PFSK-1 (cell line): ENCODE data around the gene TMTC2.
A peak's percentile ranks its signal among the peaks of the same experiment; 100 is the strongest.

Experiments
- FOXP2 ChIP-seq: optimal IDR thresholded peaks from 2 replicates; pipeline ENCODE3; 2011; ENCODE audit warnings: borderline replicate concordance, control low read depth, inconsistent platforms; ENCODE audit not compliant: insufficient read depth; ENCODE audit errors: extremely low read length, extremely low read depth
- POLR2AphosphoS5 ChIP-seq: IDR thresholded peaks from 2 replicates; pipeline ENCODE4 v1.6.1; 2012; ENCODE audit warnings: low read depth, mild to moderate bottlenecking, control low read depth, low read length, moderate library complexity
- SIN3A ChIP-seq: IDR thresholded peaks from 2 replicates; pipeline ENCODE4 v1.6.1; 2012; ENCODE audit warnings: mild to moderate bottlenecking, low read length, moderate library complexity, borderline replicate concordance; ENCODE audit not compliant: insufficient read depth
- TAF1 ChIP-seq: IDR thresholded peaks from 2 replicates; pipeline ENCODE4 v1.6.1; 2012; ENCODE audit warnings: low read length, control low read depth, borderline replicate concordance; ENCODE audit not compliant: insufficient read depth
- TF ChIP-seq, protein P1 (sequence below), 2 experiments: IDR thresholded peaks; 2 replicates each; pipeline versions ENCODE4 v1.6.1 to v1.8.0; 2011 to 2012; ENCODE audit warnings: low read depth in 2 of 2, low read length in 2 of 2, control low read depth in 1 of 2, inconsistent platforms in 1 of 2, mild to moderate bottlenecking in 1 of 2, moderate library complexity in 1 of 2; ENCODE audit not compliant: insufficient read depth in 1 of 2

Gene TMTC2

DNA sequence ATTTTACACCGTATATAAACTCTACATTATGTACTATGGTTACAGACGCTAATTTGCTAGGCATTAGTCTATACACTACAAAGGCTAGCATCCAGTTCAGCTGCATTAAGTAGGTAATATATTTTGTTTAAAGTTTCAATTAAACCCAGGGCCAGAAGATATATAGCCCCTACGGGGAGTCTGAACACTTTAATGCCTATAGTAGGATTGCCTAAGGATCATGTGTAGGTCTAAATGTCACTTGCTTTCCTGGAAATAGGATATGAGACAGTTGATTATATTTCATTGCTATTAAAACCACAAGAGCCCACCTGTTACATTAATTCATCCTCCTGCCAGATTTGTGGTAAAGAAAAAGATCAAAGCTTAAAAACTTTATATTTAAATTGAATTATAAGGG, 286.9 kb downstream of the TMTC2 start:
- TF ChIP-seq SIN3A = no peak
- no peak for TF ChIP-seq TAF1
- no peak for TF ChIP-seq POLR2AphosphoS5
- TF ChIP-seq FOXP2 = no peak
- TF ChIP-seq, protein P1, sequence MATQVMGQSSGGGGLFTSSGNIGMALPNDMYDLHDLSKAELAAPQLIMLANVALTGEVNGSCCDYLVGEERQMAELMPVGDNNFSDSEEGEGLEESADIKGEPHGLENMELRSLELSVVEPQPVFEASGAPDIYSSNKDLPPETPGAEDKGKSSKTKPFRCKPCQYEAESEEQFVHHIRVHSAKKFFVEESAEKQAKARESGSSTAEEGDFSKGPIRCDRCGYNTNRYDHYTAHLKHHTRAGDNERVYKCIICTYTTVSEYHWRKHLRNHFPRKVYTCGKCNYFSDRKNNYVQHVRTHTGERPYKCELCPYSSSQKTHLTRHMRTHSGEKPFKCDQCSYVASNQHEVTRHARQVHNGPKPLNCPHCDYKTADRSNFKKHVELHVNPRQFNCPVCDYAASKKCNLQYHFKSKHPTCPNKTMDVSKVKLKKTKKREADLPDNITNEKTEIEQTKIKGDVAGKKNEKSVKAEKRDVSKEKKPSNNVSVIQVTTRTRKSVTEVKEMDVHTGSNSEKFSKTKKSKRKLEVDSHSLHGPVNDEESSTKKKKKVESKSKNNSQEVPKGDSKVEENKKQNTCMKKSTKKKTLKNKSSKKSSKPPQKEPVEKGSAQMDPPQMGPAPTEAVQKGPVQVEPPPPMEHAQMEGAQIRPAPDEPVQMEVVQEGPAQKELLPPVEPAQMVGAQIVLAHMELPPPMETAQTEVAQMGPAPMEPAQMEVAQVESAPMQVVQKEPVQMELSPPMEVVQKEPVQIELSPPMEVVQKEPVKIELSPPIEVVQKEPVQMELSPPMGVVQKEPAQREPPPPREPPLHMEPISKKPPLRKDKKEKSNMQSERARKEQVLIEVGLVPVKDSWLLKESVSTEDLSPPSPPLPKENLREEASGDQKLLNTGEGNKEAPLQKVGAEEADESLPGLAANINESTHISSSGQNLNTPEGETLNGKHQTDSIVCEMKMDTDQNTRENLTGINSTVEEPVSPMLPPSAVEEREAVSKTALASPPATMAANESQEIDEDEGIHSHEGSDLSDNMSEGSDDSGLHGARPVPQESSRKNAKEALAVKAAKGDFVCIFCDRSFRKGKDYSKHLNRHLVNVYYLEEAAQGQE (IDR thresholded peaks at IDR 0.05; ENCODE audit: insufficient read depth in 1 of 2, low read depth in 2 of 2, low read length in 2 of 2) = no peak

DNA sequence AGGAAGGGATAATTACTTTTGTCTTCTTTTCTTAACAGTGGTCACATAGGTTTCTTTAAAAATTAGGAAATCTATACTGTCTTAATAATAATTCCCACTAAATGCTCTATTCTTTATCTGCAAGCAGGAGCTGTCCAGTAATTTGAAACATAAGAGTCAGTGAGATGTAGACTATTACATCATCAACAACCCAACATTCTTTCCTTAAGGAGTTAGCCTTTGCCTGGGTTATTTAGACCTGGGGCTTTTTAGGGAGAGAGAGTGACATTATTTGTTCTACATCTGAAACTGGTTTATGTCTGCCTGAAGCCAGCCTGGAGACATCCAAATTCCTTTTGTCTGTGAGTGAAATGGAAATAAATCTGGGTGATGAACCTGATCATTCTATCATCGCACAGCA, 294.4 kb downstream of the TMTC2 start:
- TF ChIP-seq, protein P1 (IDR thresholded peaks at IDR 0.05; ENCODE audit: insufficient read depth in 1 of 2, low read depth in 2 of 2, low read length in 2 of 2) = peak; percentile 24 to 62; a peak in 1 of 4 replicates
- TF ChIP-seq SIN3A (no peak), TAF1 (no peak), POLR2AphosphoS5 (no peak), FOXP2 (no peak)

GRCh38 chr12:82994117-82994516, 307.4 kb downstream of the TMTC2 start:
- TF ChIP-seq POLR2AphosphoS5 (no peak), FOXP2 (no peak), TAF1 (no peak), SIN3A (no peak)
- TF ChIP-seq, protein P1 (IDR thresholded peaks at IDR 0.05; ENCODE audit: insufficient read depth in 1 of 2, low read depth in 2 of 2, low read length in 2 of 2) = no peak

- TF ChIP-seq SIN3A (no peak), POLR2AphosphoS5 (no peak), TAF1 (no peak)
- TF ChIP-seq, protein P1 (IDR thresholded peaks at IDR 0.05; ENCODE audit: insufficient read depth in 1 of 2, low read depth in 2 of 2, low read length in 2 of 2) = no peak
Observed at GRCh38 chr12:82996168-82996812, 309.6 kb downstream of the TMTC2 start.

DNA sequence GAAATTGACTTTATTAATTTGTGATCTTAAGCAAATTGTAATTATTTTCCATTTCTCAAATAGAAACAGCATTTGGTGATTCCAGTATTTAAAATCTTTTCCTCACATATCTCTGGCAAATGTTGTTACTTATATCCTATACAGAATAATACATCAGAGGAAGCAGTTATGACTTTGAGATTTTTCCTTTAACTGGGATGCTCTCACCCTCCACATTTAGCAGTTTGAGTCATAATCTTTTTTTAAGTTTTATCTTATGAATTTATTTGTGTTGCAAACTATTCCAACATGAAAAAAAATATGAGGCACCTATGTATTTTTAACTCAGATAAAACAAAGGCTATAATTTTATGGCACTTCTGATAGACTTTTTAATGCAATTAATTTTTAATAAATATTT, 311.8 kb downstream of the TMTC2 start:
- TF ChIP-seq, protein P1 (IDR thresholded peaks at IDR 0.05; ENCODE audit: insufficient read depth in 1 of 2, low read depth in 2 of 2, low read length in 2 of 2) = no peak
- TF ChIP-seq SIN3A (no peak), POLR2AphosphoS5 (no peak), FOXP2 (no peak), TAF1 (no peak)
